Ishikawa (cell line): ENCODE data around the gene RNU5D-1.

Experiments
- CEBPB ChIP-seq: IDR thresholded peaks from 2 replicates; pipeline ENCODE4 v1.6.1; 2012
- CREB1 ChIP-seq: IDR thresholded peaks from 2 replicates; pipeline ENCODE4 v1.6.1; 2012; ENCODE audit warnings: low read depth
- EGR1 ChIP-seq: IDR thresholded peaks from 2 replicates; pipeline ENCODE4 v1.6.1; 2012
- EP300 ChIP-seq: IDR thresholded peaks from 2 replicates; pipeline ENCODE4 v1.6.1; 2012; ENCODE audit warnings: borderline replicate concordance
- FOXM1 ChIP-seq: IDR thresholded peaks from 2 replicates; pipeline ENCODE4 v1.6.1; 2012; ENCODE audit warnings: low read depth, borderline replicate concordance
- MAX ChIP-seq: IDR thresholded peaks from 2 replicates; pipeline ENCODE4 v1.6.1; 2012
- NFIC ChIP-seq: IDR thresholded peaks from 2 replicates; pipeline ENCODE4 v1.6.1; 2012
- RAD21 ChIP-seq: IDR thresholded peaks from 2 replicates; pipeline ENCODE4 v1.6.1; 2012; ENCODE audit warnings: low read depth
- TAF1 ChIP-seq: IDR thresholded peaks from 2 replicates; pipeline ENCODE4 v1.6.1; 2012; ENCODE audit warnings: low read depth, mild to moderate bottlenecking
- TCF12 ChIP-seq: IDR thresholded peaks from 2 replicates; pipeline ENCODE4 v1.6.1; 2012; ENCODE audit warnings: low read depth
- TEAD4 ChIP-seq: IDR thresholded peaks from 2 replicates; pipeline ENCODE4 v1.6.1; 2012
- USF1 ChIP-seq: IDR thresholded peaks from 2 replicates; pipeline ENCODE4 v1.6.1; 2012
- YY1 ChIP-seq: IDR thresholded peaks from 2 replicates; pipeline ENCODE4 v1.6.1; 2012; ENCODE audit warnings: low read depth
- ZBTB7A ChIP-seq: IDR thresholded peaks from 2 replicates; pipeline ENCODE4 v1.6.1; 2012; ENCODE audit warnings: low read depth
- TF ChIP-seq, protein P1 (sequence below): IDR thresholded peaks from 2 replicates; pipeline ENCODE4 v1.6.1; 2012; ENCODE audit warnings: low read depth, mild to moderate bottlenecking

The RNU5D-1 gene

GRCh38 chr1:44693159-44693558, 37.8 kb downstream of the RNU5D-1 start:
- TF ChIP-seq TEAD4 (no peak), EP300 (no peak), CEBPB (no peak), TCF12 (no peak), TAF1 (no peak), EGR1 (no peak)

DNA sequence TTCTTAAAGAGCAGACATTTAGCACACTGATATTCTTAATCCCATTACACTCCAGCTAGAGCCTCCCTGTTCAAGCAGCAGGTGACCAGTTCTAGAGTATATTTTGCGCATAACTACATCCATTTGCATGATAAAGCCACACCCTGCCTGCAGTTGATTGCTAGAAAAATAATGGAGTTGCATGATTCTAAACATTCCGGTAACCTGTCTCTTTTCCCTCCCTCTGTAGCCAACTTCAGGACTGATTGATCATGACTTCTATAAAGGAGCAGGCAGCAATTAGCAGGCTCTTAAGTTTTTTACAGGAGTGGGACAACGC, 41.6 kb downstream of the RNU5D-1 start:
- no peak for TF ChIP-seq TAF1
- no peak for TF ChIP-seq MAX
- TF ChIP-seq TCF12 = no peak

DNA sequence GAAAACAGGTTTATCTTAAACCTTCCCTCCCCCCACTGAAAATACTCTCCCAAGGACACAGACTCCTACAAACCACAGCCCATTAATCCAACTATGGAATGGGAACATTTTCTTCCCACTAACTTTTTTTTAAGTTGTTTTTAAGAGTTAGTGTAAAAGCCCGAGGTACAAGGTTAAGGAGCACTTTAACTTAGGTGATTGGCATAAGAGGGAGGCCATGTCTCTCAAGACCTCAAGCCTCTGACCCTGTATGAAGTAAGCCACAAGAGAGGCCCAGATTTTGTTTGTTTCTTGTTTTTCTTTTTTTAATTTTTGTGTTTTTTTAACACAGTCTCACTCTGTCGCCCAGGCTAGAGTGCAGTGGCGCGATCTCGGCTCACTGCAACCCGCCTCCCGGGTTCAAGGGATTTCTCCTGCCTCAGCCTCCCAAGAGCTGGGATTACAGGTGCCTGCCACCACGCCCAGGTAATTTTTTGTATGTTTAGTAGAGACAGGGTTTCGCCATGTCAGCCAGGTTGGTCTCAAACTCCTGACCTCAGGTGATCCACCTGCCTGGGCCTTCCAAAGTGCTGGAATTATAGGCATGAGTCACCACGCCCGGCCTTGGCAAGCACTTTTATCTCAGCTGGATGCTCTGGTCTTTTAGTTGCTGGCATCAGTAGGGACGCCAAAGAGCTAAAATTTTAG, 42.1 kb downstream of the RNU5D-1 start:
- TF ChIP-seq FOXM1 (no peak), ZBTB7A (no peak), TCF12 (no peak), NFIC (no peak), CEBPB (no peak), TAF1 (no peak), EGR1 (no peak), RAD21 (no peak), USF1 (no peak), EP300 (no peak), YY1 (no peak), MAX (no peak), CREB1 (no peak)
- TF ChIP-seq, protein P1, sequence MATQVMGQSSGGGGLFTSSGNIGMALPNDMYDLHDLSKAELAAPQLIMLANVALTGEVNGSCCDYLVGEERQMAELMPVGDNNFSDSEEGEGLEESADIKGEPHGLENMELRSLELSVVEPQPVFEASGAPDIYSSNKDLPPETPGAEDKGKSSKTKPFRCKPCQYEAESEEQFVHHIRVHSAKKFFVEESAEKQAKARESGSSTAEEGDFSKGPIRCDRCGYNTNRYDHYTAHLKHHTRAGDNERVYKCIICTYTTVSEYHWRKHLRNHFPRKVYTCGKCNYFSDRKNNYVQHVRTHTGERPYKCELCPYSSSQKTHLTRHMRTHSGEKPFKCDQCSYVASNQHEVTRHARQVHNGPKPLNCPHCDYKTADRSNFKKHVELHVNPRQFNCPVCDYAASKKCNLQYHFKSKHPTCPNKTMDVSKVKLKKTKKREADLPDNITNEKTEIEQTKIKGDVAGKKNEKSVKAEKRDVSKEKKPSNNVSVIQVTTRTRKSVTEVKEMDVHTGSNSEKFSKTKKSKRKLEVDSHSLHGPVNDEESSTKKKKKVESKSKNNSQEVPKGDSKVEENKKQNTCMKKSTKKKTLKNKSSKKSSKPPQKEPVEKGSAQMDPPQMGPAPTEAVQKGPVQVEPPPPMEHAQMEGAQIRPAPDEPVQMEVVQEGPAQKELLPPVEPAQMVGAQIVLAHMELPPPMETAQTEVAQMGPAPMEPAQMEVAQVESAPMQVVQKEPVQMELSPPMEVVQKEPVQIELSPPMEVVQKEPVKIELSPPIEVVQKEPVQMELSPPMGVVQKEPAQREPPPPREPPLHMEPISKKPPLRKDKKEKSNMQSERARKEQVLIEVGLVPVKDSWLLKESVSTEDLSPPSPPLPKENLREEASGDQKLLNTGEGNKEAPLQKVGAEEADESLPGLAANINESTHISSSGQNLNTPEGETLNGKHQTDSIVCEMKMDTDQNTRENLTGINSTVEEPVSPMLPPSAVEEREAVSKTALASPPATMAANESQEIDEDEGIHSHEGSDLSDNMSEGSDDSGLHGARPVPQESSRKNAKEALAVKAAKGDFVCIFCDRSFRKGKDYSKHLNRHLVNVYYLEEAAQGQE = no peak

- no peak for TF ChIP-seq EP300
- TF ChIP-seq EGR1 = no peak
- TF ChIP-seq RAD21 = no peak
- no peak for TF ChIP-seq TAF1
- no peak for TF ChIP-seq YY1
- no peak for TF ChIP-seq USF1
- no peak for TF ChIP-seq MAX
- no peak for TF ChIP-seq ZBTB7A
- TF ChIP-seq TCF12 = no peak
- no peak for TF ChIP-seq CEBPB
- TF ChIP-seq FOXM1 = no peak
- no peak for TF ChIP-seq NFIC
- TF ChIP-seq, protein P1 = no peak
- TF ChIP-seq TEAD4 = no peak
- no peak for TF ChIP-seq CREB1
These were observed 45.1 kb downstream of the RNU5D-1 start for GRCh38 chr1:44685881-44686280.

GRCh38 chr1:44685218-44685617, 45.8 kb downstream of the RNU5D-1 start:
- TF ChIP-seq, protein P1 = no peak
- TF ChIP-seq FOXM1 = no peak
- TF ChIP-seq USF1 = no peak
- TF ChIP-seq NFIC = no peak
- TF ChIP-seq RAD21 = no peak
- TF ChIP-seq YY1 = no peak
- TF ChIP-seq CREB1 = no peak
- TF ChIP-seq TCF12 = no peak
- no peak for TF ChIP-seq TEAD4
- no peak for TF ChIP-seq TAF1
- no peak for TF ChIP-seq EP300
- no peak for TF ChIP-seq EGR1
- TF ChIP-seq ZBTB7A = no peak
- TF ChIP-seq CEBPB = no peak
- no peak for TF ChIP-seq MAX
